T-cell (primary cell): Measurements from ENCODE around the gene DTX2. TPM values are rescaled to one million over a fixed set of nuclear protein-coding genes. Genes with fewer than 3 reads are reported as not detected.
"Not testable (repeated sequence)": the region's sequence is repeated elsewhere in the genome, so short reads cannot be mapped to it uniquely, and the experiment has no call there.

Experiments used
- ATAC-seq, 4 experiments: fragments of 200-7000 bp in 3 of 4; fragments of 150-1000 bp in 1 of 4; cut with Tn5 transposase; replicated peaks in 1 of 4; 1 replicate in 3 of 4; 2 replicates in 1 of 4; pipeline ENCODE4 v1.10.0; 2021; ENCODE audit warnings: moderate library complexity in 3 of 4, mild to moderate bottlenecking in 2 of 4, moderate number of reproducible peaks in 1 of 4
- CTCF ChIA-PET, 2 donors: fragments of 300-600 bp; sonication (Branson Sonifier 250); formaldehyde crosslinking; loops; one replicate each; lab custom pipeline; 2022; ENCODE audit warnings: antibody characterized with exemption in 2 of 2; lab: Charles Lee
- POLR2A ChIA-PET, 2 donors: fragments of 300-600 bp; sonication (Branson Sonifier 250); formaldehyde crosslinking; loops; one replicate each; lab custom pipeline; 2022; ENCODE audit warnings: antibody characterized with exemption in 2 of 2; lab: Charles Lee
- DNase-seq, 35 experiments: peaks; one replicate each; pipeline versions ENCODE4 v3.0.0 to v3.0.0-alpha.2; 2013 to 2023
- H3K27ac ChIP-seq: one replicate; pipeline ENCODE4 v1.5.1; 2013; ENCODE audit warnings: low read length
- H3K27me3 ChIP-seq, 2 experiments: replicated peaks in 1 of 2; 1 replicate in 1 of 2; 2 replicates in 1 of 2; pipeline versions ENCODE4 v1.6.1 to v1.7.0; 2013; ENCODE audit warnings: low read length in 1 of 2, mixed read lengths in 1 of 2; ENCODE audit not compliant: control insufficient read depth in 2 of 2, insufficient read depth in 2 of 2; ENCODE audit errors: extremely low read depth in 1 of 2
- H3K36me3 ChIP-seq, 2 donors: 1 replicate in 1 of 2; 2 replicates in 1 of 2; pipeline versions ENCODE4 v1.6.1 to v1.7.0; 2013; ENCODE audit warnings: low read length in 1 of 2; ENCODE audit not compliant: control insufficient read depth in 2 of 2, insufficient read depth in 1 of 2; ENCODE audit errors: extremely low read depth in 1 of 2
- H3K4me1 ChIP-seq, 2 experiments: 1 replicate in 1 of 2; 2 replicates in 1 of 2; pipeline versions ENCODE4 v1.6.1 to v1.7.0; 2013; ENCODE audit warnings: low read length in 2 of 2, mixed read lengths in 1 of 2; ENCODE audit not compliant: insufficient read depth in 2 of 2, control insufficient read depth in 1 of 2; ENCODE audit errors: extremely low read depth in 1 of 2
- H3K4me3 ChIP-seq, 2 donors: 1 replicate in 1 of 2; 2 replicates in 1 of 2; pipeline versions ENCODE4 v1.5.1 to v1.7.0; 2013; ENCODE audit warnings: mild to moderate bottlenecking in 2 of 2, low read length in 1 of 2, moderate library complexity in 1 of 2; ENCODE audit not compliant: control insufficient read depth in 1 of 2; ENCODE audit errors: extremely low read depth in 1 of 2
- H3K9me3 ChIP-seq: 2 replicates; pipeline ENCODE4 v1.7.0; 2013
- H3K27ac Mint-ChIP-seq, 2 donors: one replicate each; pipeline ENCODE4 v1.8.0; 2020 to 2021; ENCODE audit warnings: mild to moderate bottlenecking in 2 of 2, mixed read lengths in 2 of 2
- H3K27me3 Mint-ChIP-seq, 2 donors: one replicate each; pipeline ENCODE4 v1.8.0; 2021 to 2022; ENCODE audit warnings: mixed read lengths in 2 of 2
- H3K36me3 Mint-ChIP-seq: one replicate; pipeline ENCODE4 v1.8.0; 2021; ENCODE audit warnings: mixed read lengths
- H3K4me1 Mint-ChIP-seq, 3 donors: one replicate each; pipeline ENCODE4 v1.8.0; 2020 to 2022; ENCODE audit warnings: mixed read lengths in 3 of 3, mild to moderate bottlenecking in 1 of 3
- H3K4me3 Mint-ChIP-seq, 3 donors: one replicate each; pipeline ENCODE4 v1.8.0; 2020 to 2022; ENCODE audit warnings: mild to moderate bottlenecking in 3 of 3, mixed read lengths in 3 of 3, moderate library complexity in 3 of 3
- H3K9me3 Mint-ChIP-seq, 3 donors: one replicate each; pipeline ENCODE4 v1.8.0; 2020 to 2022; ENCODE audit warnings: mixed read lengths in 3 of 3
- WGBS: methylation state at CpG from one replicate; pipeline ENCODE4 v1.1.5; 2013; ENCODE audit warnings: missing lambda C conversion rate; ENCODE audit not compliant: insufficient coverage; 5-methylcytosine and 5-hydroxymethylcytosine counted together
- total RNA-seq, 35 experiments: library from RNA in 6 of 35; stranded (reverse) in 6 of 35; fragments of 120-200 nt in 1 of 35; gene quantifications; one replicate each; pipeline versions ENCODE4 v1.2.1 to v1.2.4 and lab custom pipeline; 2013 to 2026

DTX2 gene
- total RNA-seq, 5 donors from 2014 or later (not counting 1 experiment from before 2014, with no cell fraction given): 29.0 to 56.6 (median 42.3) TPM

DNA sequence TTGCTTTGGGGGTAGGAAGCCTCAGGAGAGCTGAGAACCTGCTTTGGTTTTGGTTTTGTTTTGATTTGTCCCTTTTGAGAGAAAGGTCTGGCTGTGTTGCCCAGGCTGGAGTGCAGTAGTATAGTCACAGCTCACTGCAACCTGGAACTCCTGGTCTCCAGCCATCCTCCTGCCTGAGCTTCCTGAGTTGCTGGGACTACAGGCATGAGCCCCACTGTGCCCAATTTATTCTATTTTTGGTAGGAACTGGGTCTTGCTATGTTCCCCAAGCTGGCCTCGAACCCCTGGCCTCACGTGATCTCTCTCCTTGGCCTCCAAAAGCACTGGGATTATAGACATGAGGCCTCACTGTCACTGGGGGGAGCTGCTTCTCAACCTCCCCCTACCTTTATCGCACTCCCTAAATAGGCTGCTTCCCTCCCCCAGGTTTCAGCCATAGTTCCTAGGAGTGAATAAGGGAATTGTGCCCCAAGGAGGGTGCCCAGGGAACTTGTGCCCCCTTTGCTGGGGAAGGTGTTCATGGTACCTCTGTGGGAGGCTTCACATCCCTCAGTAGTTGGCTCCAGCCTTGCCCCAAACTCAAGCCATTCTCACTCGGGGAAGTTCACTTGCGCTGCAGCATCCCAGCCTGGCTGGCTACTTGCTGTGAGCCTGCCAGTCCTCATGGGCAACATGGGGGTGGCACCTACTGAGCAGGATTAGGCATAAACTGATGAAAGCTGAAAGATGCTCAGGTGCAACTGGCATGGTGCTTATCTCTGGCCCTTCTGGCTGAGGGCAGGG lies 18.7 kb upstream of the DTX2 start:
- H3K9me3 Mint-ChIP-seq: not testable (repeated sequence)
- WGBS: no CpG with 5 or more reads among the region's 5 CpGs

DNA sequence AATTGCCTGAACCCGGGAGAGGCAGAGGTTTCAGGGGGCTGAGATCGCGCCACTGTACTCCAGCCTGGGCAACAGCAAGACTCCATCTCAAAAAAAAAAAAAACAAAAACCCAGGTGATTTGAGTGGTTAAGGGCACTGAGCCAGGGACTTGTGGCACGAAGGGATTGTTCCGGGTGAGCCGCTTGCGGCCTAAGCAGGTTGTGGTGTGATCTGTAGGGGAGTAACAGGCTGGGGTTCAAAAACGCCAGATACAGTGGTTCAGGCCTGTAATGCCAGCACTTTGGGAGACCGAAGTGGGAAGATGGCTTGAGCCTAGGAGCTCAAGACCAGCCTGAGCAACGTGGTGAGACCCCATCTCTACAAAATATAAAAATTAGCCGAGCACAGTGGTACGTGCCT lies 17.7 kb upstream of the DTX2 start:
- peak overlapping the region in 1 of 3 donors; percentile 47 for H3K4me3 Mint-ChIP-seq
- H3K9me3 Mint-ChIP-seq, H3K27me3 ChIP-seq, H3K36me3 Mint-ChIP-seq, CTCF ChIA-PET, H3K27me3 Mint-ChIP-seq, H3K9me3 ChIP-seq, POLR2A ChIA-PET, H3K27ac ChIP-seq, H3K36me3 ChIP-seq, H3K4me3 ChIP-seq: not testable (repeated sequence)
- peak in 12 of 35 experiments; percentile 10 to 36 (median 20) for DNase-seq
- peaks cover 5 to 17% (median 11%) of the 10 kb centered on the region in 3 donors for H3K4me1 Mint-ChIP-seq
- no CpG with 5 or more reads among the region's 12 CpGs for WGBS
- peaks cover 0 to 22% of the 10 kb centered on the region in 2 experiments for H3K4me1 ChIP-seq
- H3K27ac Mint-ChIP-seq: peak overlapping the region in 1 of 2 donors; percentile 77
- ATAC-seq: peak; percentile 42 to 85 (median 68)

More for the DNA sequence above, 18.7 kb upstream of the DTX2 start:
- H3K27ac ChIP-seq, H3K9me3 ChIP-seq, H3K36me3 Mint-ChIP-seq, H3K27me3 Mint-ChIP-seq, ATAC-seq, H3K4me3 ChIP-seq, DNase-seq, CTCF ChIA-PET, H3K4me3 Mint-ChIP-seq, H3K27ac Mint-ChIP-seq, H3K36me3 ChIP-seq, POLR2A ChIA-PET, H3K27me3 ChIP-seq: not testable (repeated sequence)
- peaks cover 0 to 22% of the 10 kb centered on the region in 2 experiments for H3K4me1 ChIP-seq
- H3K4me1 Mint-ChIP-seq: peaks cover 5 to 18% (median 11%) of the 10 kb centered on the region in 3 donors

DNA sequence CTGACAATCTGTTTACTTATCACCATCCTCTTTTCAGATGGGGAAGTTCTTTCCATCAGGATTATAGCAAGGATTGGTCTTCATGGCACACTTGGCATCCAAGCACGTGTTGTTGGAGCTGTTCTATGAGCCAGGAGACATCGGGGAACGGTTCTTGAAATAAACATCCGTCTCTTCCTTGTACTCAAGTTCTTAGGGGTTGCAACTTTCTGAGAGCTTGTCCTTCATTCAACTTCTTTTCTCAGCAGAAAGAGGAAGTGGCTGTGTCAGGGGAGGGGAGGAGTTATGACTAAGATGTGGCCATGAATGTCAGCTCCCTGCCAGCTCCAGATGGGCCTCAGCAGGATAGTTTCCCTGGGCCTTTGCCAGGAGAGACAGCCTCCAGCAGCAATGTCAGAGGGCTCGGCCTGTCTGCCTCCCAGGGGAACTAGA lies 15.9 kb upstream of the DTX2 start:
- POLR2A ChIA-PET, H3K9me3 ChIP-seq, H3K27me3 Mint-ChIP-seq, H3K4me3 ChIP-seq, H3K36me3 ChIP-seq, H3K9me3 Mint-ChIP-seq, CTCF ChIA-PET, H3K36me3 Mint-ChIP-seq, H3K27me3 ChIP-seq: not testable (repeated sequence)
- Histone ChIP-seq H3K27ac (peak overlapping the region; percentile 49), H3K4me1 (peaks cover 0 to 22% of the 10 kb centered on the region in 2 experiments)
- Mint-ChIP-seq H3K27ac (peak overlapping the region; percentile 85 to 91), H3K4me1 (peaks cover 5 to 17% (median 11%) of the 10 kb centered on the region in 3 donors), H3K4me3 (peak overlapping the region in 2 of 3 donors; percentile 9 to 23)
- WGBS: no CpG with 5 or more reads among the region's 5 CpGs
- ATAC-seq (peak; percentile 82 to 90 (median 85)), DNase-seq (peak in 8 of 35 experiments; percentile 4 to 42 (median 24))

DNA sequence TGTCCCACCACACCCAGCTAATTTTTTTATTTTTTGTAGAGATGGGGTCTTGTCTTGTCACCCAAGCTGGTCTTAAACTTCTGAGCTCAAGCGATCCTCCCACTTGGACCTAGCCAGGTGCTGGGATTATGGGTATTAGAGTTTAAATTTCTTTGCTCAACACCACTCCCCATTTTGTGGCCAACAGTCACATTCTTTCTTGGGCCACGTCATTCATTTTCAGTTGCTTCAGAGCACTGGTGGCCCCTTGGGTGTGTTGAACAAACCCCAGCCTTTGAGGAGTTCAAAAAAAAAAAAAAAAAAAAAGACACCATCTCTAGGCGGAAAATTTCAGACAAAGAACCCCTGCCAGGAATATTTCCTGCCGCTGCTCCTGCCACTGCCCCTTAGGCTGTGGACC lies 4.5 kb upstream of the DTX2 start:
- H3K4me1 ChIP-seq, H3K27me3 ChIP-seq, H3K9me3 Mint-ChIP-seq, H3K4me1 Mint-ChIP-seq, H3K4me3 Mint-ChIP-seq, POLR2A ChIA-PET, ATAC-seq, H3K27ac Mint-ChIP-seq, H3K36me3 Mint-ChIP-seq, CTCF ChIA-PET, H3K27me3 Mint-ChIP-seq, DNase-seq, H3K9me3 ChIP-seq, H3K27ac ChIP-seq, H3K4me3 ChIP-seq, H3K36me3 ChIP-seq: not testable (repeated sequence)
- WGBS: no CpG with 5 or more reads among the region's 4 CpGs

DNA sequence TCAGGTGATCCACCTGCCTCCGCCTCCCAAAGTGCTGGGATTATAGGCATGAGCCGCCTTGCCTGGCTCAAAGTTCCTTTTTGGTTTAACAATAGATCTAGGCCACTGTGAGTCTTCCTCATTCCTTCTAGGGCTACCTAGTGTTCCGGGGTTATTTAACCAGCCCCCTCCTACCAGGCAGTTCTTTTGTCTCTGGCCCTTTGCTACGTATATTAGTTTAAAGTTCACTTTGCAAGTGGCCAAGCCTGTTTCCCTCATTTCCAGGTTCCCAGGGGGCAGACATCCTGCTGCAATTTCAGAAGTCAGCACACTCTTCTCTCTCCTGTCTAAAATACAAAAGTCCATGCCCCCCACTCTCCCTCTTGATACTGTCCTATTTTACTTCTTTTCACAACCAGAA lies 3.0 kb upstream of the DTX2 start:
- H3K36me3 ChIP-seq, H3K9me3 ChIP-seq, H3K4me3 Mint-ChIP-seq, H3K4me3 ChIP-seq, H3K27me3 ChIP-seq, H3K27ac ChIP-seq, H3K4me1 ChIP-seq, POLR2A ChIA-PET, ATAC-seq, DNase-seq, H3K36me3 Mint-ChIP-seq, CTCF ChIA-PET, H3K9me3 Mint-ChIP-seq, H3K4me1 Mint-ChIP-seq, H3K27ac Mint-ChIP-seq, H3K27me3 Mint-ChIP-seq: not testable (repeated sequence)
- WGBS: no CpG with 5 or more reads among the region's 4 CpGs

DNA sequence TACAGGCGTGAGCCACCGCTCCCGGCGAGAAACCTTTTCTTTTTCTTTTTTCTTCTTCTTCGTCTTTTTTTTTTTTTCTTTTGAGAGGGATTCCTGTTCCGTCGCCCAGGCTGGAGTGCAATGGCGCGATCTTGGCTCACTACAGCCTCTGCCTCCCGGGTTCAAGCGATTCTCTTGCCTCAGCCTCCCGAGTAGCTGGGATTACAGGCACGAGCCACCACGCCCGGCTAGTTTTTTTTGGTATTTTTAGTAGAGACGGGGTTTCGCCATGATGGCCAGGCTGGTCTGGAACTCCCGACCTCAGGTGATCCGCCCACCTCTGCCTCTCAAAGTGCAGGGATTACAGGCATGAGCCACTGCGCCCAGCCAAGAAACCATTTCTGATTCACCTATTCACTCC lies 742 bp upstream of the DTX2 start:
- H3K9me3 Mint-ChIP-seq, H3K27me3 ChIP-seq, H3K9me3 ChIP-seq, H3K4me1 Mint-ChIP-seq, H3K4me3 ChIP-seq, H3K36me3 ChIP-seq, POLR2A ChIA-PET, DNase-seq, ATAC-seq, CTCF ChIA-PET, H3K27me3 Mint-ChIP-seq, H3K27ac ChIP-seq, H3K4me1 ChIP-seq, H3K36me3 Mint-ChIP-seq, H3K4me3 Mint-ChIP-seq, H3K27ac Mint-ChIP-seq: not testable (repeated sequence)
- no CpG with 5 or more reads among the region's 20 CpGs for WGBS
